DOHH2 (cell line): ENCODE results near the gene ACTR5.

Source experiments
- H3F3A ChIP-seq: fragments of 200-600 bp; sonication (generic), shearing (Covaris generic); 2 replicates; pipeline ENCODE4 v1.6.0; 2016; ENCODE audit warnings: antibody characterized with exemption, mild to moderate bottlenecking; ENCODE audit not compliant: control insufficient read depth, insufficient read depth
- H3K27ac ChIP-seq: fragments of 200-600 bp; sonication (generic); 2 replicates; pipeline ENCODE4 v1.5.1; 2014; ENCODE audit warnings: low read depth, mild to moderate bottlenecking, low read length, moderate library complexity
- H3K27me3 ChIP-seq: fragments of 200-600 bp; sonication (generic); 2 replicates; pipeline ENCODE4 v1.6.1; 2014; ENCODE audit warnings: mild to moderate bottlenecking, low read length, mixed read lengths; ENCODE audit not compliant: control insufficient read depth
- H3K36me3 ChIP-seq: fragments of 200-600 bp; sonication (generic); 2 replicates; pipeline ENCODE4 v1.6.1; 2014; ENCODE audit warnings: mild to moderate bottlenecking, low read length, moderate library complexity, mixed read lengths; ENCODE audit not compliant: control insufficient read depth
- H3K4me1 ChIP-seq: fragments of 200-600 bp; sonication (generic); 2 replicates; pipeline ENCODE4 v1.6.1; 2014; ENCODE audit warnings: mild to moderate bottlenecking, low read length, mixed read lengths; ENCODE audit not compliant: control insufficient read depth
- H3K4me2 ChIP-seq: fragments of 200-600 bp; sonication (generic); 2 replicates; pipeline ENCODE4 v1.6.0; 2014; ENCODE audit warnings: mild to moderate bottlenecking, low read length, moderate library complexity
- H3K4me3 ChIP-seq: fragments of 200-600 bp; sonication (generic); 2 replicates; pipeline ENCODE4 v1.5.1; 2014; ENCODE audit warnings: mild to moderate bottlenecking, low read length, mixed read lengths
- H3K79me2 ChIP-seq: fragments of 200-600 bp; sonication (generic); 2 replicates; pipeline ENCODE4 v1.6.1; 2014; ENCODE audit warnings: mild to moderate bottlenecking, low read length, mixed read lengths; ENCODE audit not compliant: control insufficient read depth
- H3K9me2 ChIP-seq: fragments of 200-600 bp; sonication (generic); replicated peaks from 2 replicates; pipeline ENCODE4 v1.6.1; 2014; ENCODE audit warnings: mild to moderate bottlenecking, low read length, mixed read lengths; ENCODE audit not compliant: control insufficient read depth
- H3K9me3 ChIP-seq: fragments of 200-600 bp; sonication (generic); 2 replicates; pipeline ENCODE4 v1.6.1; 2014; ENCODE audit warnings: antibody characterized with exemption, low read length, mixed read lengths; ENCODE audit not compliant: control insufficient read depth, insufficient read depth
- H4K20me1 ChIP-seq: fragments of 200-600 bp; sonication (generic); 2 replicates; pipeline ENCODE4 v1.6.0; 2014; ENCODE audit warnings: low read depth, mild to moderate bottlenecking, antibody characterized with exemption, low read length, moderate library complexity; ENCODE audit not compliant: control insufficient read depth, insufficient read depth
- EZH2phosphoT487 ChIP-seq: fragments of 200-600 bp; sonication (generic); IDR thresholded peaks from 2 replicates; pipeline ENCODE4 v1.6.1; 2017; ENCODE audit warnings: borderline replicate concordance, mild to moderate bottlenecking, antibody characterized with exemption, low read length, moderate library complexity, mixed read lengths
- TF ChIP-seq, protein P1 (sequence below): fragments of 200-600 bp; sonication (generic); IDR thresholded peaks from one replicate; pipeline ENCODE4 v1.5.1; 2014; ENCODE audit warnings: antibody characterized with exemption, mild to moderate bottlenecking, low read depth, low read length; ENCODE audit not compliant: poor library complexity, severe bottlenecking

ACTR5 gene

GRCh38 chr20:38779247-38780097 is 31.2 kb downstream of the ACTR5 start:
- Histone ChIP-seq H3K4me2 (no peak overlapping the region), H3K79me2 (no peaks in the 10 kb centered on the region), H3K9me3 (no peaks in the 10 kb centered on the region), H3K9me2 (no peaks in the 10 kb centered on the region), H3K4me1 (peaks cover 12% of the 10 kb centered on the region), H4K20me1 (no peaks in the 10 kb centered on the region), H3K27ac (no peak overlapping the region), H3K36me3 (peaks cover 5% of the 10 kb centered on the region; the same call in 1 of the 2 replicates), H3F3A (no peaks in the 10 kb centered on the region), H3K27me3 (no peaks in the 10 kb centered on the region), H3K4me3 (no peak overlapping the region)
- no peak for TF ChIP-seq EZH2phosphoT487
- TF ChIP-seq, protein P1, sequence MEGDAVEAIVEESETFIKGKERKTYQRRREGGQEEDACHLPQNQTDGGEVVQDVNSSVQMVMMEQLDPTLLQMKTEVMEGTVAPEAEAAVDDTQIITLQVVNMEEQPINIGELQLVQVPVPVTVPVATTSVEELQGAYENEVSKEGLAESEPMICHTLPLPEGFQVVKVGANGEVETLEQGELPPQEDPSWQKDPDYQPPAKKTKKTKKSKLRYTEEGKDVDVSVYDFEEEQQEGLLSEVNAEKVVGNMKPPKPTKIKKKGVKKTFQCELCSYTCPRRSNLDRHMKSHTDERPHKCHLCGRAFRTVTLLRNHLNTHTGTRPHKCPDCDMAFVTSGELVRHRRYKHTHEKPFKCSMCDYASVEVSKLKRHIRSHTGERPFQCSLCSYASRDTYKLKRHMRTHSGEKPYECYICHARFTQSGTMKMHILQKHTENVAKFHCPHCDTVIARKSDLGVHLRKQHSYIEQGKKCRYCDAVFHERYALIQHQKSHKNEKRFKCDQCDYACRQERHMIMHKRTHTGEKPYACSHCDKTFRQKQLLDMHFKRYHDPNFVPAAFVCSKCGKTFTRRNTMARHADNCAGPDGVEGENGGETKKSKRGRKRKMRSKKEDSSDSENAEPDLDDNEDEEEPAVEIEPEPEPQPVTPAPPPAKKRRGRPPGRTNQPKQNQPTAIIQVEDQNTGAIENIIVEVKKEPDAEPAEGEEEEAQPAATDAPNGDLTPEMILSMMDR = no peak

GRCh38 chr20:38782275-38782674 is 34.0 kb downstream of the ACTR5 start:
- H3K4me1 ChIP-seq = no peaks in the 10 kb centered on the region
- no peaks in the 10 kb centered on the region for H3K27me3 ChIP-seq
- no peak overlapping the region for H3K27ac ChIP-seq
- no peaks in the 10 kb centered on the region for H3K9me3 ChIP-seq
- no peaks in the 10 kb centered on the region for H3K36me3 ChIP-seq
- no peaks in the 10 kb centered on the region for H3F3A ChIP-seq
- no peak overlapping the region for H3K4me3 ChIP-seq
- no peak for TF ChIP-seq EZH2phosphoT487
- TF ChIP-seq, protein P1 = no peak
- no peaks in the 10 kb centered on the region for H4K20me1 ChIP-seq
- no peaks in the 10 kb centered on the region for H3K9me2 ChIP-seq
- no peak overlapping the region for H3K4me2 ChIP-seq
- H3K79me2 ChIP-seq = no peaks in the 10 kb centered on the region

DNA sequence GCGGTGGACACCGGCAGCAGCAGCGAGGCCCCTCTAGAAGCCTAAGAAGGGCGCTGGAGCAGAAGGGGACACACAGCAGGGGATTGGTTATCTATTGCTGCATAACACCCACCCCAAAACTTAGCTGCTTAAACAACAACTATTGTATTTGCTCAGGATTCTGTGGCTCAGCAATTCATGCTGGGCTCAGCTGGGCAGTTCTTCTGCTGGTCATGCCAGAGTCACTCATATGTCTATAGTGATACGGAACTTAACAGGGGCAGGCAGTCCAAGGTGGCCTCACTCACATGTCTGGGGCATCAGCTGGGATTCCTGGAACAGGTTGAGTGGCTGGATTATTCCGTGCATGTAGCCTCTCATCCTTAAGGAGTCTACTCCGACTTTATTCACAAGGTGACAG is 39.6 kb downstream of the ACTR5 start:
- H3K36me3 ChIP-seq = no peaks in the 10 kb centered on the region
- H3K4me3 ChIP-seq = no peak overlapping the region
- no peaks in the 10 kb centered on the region for H3K9me3 ChIP-seq
- H3K4me1 ChIP-seq = 0 out of 2 replicates have a peak, but pooled peaks cover 3% of the 10 kb centered on the region
- H3K4me2 ChIP-seq = no peak overlapping the region
- no peaks in the 10 kb centered on the region for H3K79me2 ChIP-seq
- no peak overlapping the region for H3K27ac ChIP-seq
- H3K9me2 ChIP-seq = no peaks in the 10 kb centered on the region
- no peaks in the 10 kb centered on the region for H3F3A ChIP-seq
- TF ChIP-seq EZH2phosphoT487 = no peak
- TF ChIP-seq, protein P1 = no peak
- no peaks in the 10 kb centered on the region for H3K27me3 ChIP-seq
- no peaks in the 10 kb centered on the region for H4K20me1 ChIP-seq
